Measurements from ENCODE around the gene MS4A18.

MS4A18 gene

GRCh38 chr11:60790726-60791125 lies 66.2 kb downstream of the MS4A18 start:
- DNase-seq = no peak

- DNase-seq = no peak
Observed at GRCh38 chr11:60791153-60791933, 66.8 kb downstream of the MS4A18 start.

- no peak for DNase-seq
Observed at GRCh38 chr11:60792521-60792920, 68.0 kb downstream of the MS4A18 start.
